Mesenchymal stem cell (in vitro differentiated cells and primary cell): ENCODE results near the gene MSI2.

Source experiments
- DNase-seq: peaks from one replicate; pipeline ENCODE4 v3.0.0-alpha.2; 2013
- H2AFZ ChIP-seq: one replicate; pipeline ENCODE4 v1.6.1; 2013; ENCODE audit warnings: low read depth, mild to moderate bottlenecking, control low read depth, inconsistent platforms, low read length, moderate library complexity
- H2AK5ac ChIP-seq: 2 replicates; pipeline ENCODE4 v1.6.1; 2013; ENCODE audit warnings: low read length, moderate library complexity, mild to moderate bottlenecking, inconsistent platforms; ENCODE audit not compliant: severe bottlenecking
- H2BK120ac ChIP-seq: one replicate; pipeline ENCODE4 v1.6.1; 2013; ENCODE audit warnings: low read depth, mild to moderate bottlenecking, inconsistent platforms, low read length, moderate library complexity
- H2BK12ac ChIP-seq, 2 experiments: one replicate each; pipeline ENCODE4 v1.6.1; 2013; ENCODE audit warnings: inconsistent platforms in 2 of 2, low read length in 2 of 2, mild to moderate bottlenecking in 2 of 2, moderate library complexity in 2 of 2, control low read depth in 1 of 2
- H2BK15ac ChIP-seq: one replicate; pipeline ENCODE4 v1.6.1; 2013; ENCODE audit warnings: mild to moderate bottlenecking, low read depth, inconsistent platforms; ENCODE audit not compliant: poor library complexity, severe bottlenecking
- H2BK5ac ChIP-seq: 2 replicates; pipeline ENCODE4 v1.6.1; 2013; ENCODE audit warnings: low read depth, mild to moderate bottlenecking, low read length, control low read depth, inconsistent platforms; ENCODE audit not compliant: poor library complexity, severe bottlenecking
- H3K14ac ChIP-seq, 2 experiments: one replicate each; pipeline ENCODE4 v1.6.1; 2013; ENCODE audit warnings: inconsistent platforms in 2 of 2, low read length in 2 of 2, control low read depth in 1 of 2, mild to moderate bottlenecking in 1 of 2, moderate library complexity in 1 of 2
- H3K18ac ChIP-seq, 2 experiments: one replicate each; pipeline ENCODE4 v1.6.1; 2013; ENCODE audit warnings: inconsistent platforms in 2 of 2, low read length in 2 of 2, control low read depth in 1 of 2, low read depth in 1 of 2, mild to moderate bottlenecking in 1 of 2
- H3K23ac ChIP-seq, 2 experiments: one replicate each; pipeline ENCODE4 v1.6.1; 2013; ENCODE audit warnings: inconsistent platforms in 2 of 2, low read length in 2 of 2, mild to moderate bottlenecking in 2 of 2, moderate library complexity in 2 of 2, control low read depth in 1 of 2
- H3K27ac ChIP-seq: 2 replicates; pipeline ENCODE4 v1.5.1; 2013; ENCODE audit warnings: mild to moderate bottlenecking, moderate library complexity, low read length, control low read depth, inconsistent platforms; ENCODE audit not compliant: poor library complexity, severe bottlenecking
- H3K27me3 ChIP-seq, 2 experiments: 2 replicates each; pipeline versions ENCODE4 v1.6.1 to v1.7.0; 2013; ENCODE audit warnings: low read length in 2 of 2, mild to moderate bottlenecking in 2 of 2, moderate library complexity in 2 of 2, control low read depth in 1 of 2, inconsistent platforms in 1 of 2; ENCODE audit not compliant: control insufficient read depth in 1 of 2, insufficient read depth in 1 of 2
- H3K36me3 ChIP-seq, 2 experiments: 2 replicates each; pipeline versions ENCODE4 v1.6.1 to v1.7.0; 2013; ENCODE audit warnings: low read length in 2 of 2, control low read depth in 1 of 2, inconsistent platforms in 1 of 2, low read depth in 1 of 2, mild to moderate bottlenecking in 1 of 2; ENCODE audit not compliant: insufficient read depth in 2 of 2, control insufficient read depth in 1 of 2
- H3K4ac ChIP-seq, 2 experiments: one replicate each; pipeline ENCODE4 v1.6.1; 2013; ENCODE audit warnings: inconsistent platforms in 2 of 2, low read length in 2 of 2, mild to moderate bottlenecking in 2 of 2, moderate library complexity in 2 of 2, control low read depth in 1 of 2, low read depth in 1 of 2
- H3K4me1 ChIP-seq: 2 replicates; pipeline ENCODE4 v1.6.1; 2013; ENCODE audit warnings: low read depth, low read length, control low read depth; ENCODE audit not compliant: control insufficient read depth, insufficient read depth
- H3K4me2 ChIP-seq: 2 replicates; pipeline ENCODE4 v1.6.1; 2013; ENCODE audit warnings: low read length, mild to moderate bottlenecking, inconsistent platforms; ENCODE audit not compliant: poor library complexity, severe bottlenecking
- H3K4me3 ChIP-seq, 2 experiments: 2 replicates each; pipeline versions ENCODE4 v1.5.1 to v1.7.0; 2013; ENCODE audit warnings: low read length in 2 of 2, mild to moderate bottlenecking in 2 of 2, control low read depth in 1 of 2, low read depth in 1 of 2; ENCODE audit not compliant: insufficient read depth in 1 of 2
- H3K79me1 ChIP-seq: replicated peaks from 2 replicates; pipeline ENCODE4 v1.6.1; 2013; ENCODE audit warnings: mild to moderate bottlenecking, control low read depth, low read length, inconsistent platforms; ENCODE audit not compliant: poor library complexity, severe bottlenecking
- H3K9ac ChIP-seq: 2 replicates; pipeline ENCODE4 v1.7.0; 2013; ENCODE audit warnings: mild to moderate bottlenecking, low read length, moderate library complexity
- H3K9me3 ChIP-seq: 2 replicates; pipeline ENCODE4 v1.7.0; 2013; ENCODE audit warnings: mild to moderate bottlenecking, low read length; ENCODE audit not compliant: control insufficient read depth
- H4K8ac ChIP-seq: one replicate; pipeline ENCODE4 v1.6.1; 2013; ENCODE audit warnings: inconsistent platforms, mild to moderate bottlenecking, low read length, moderate library complexity
- H4K91ac ChIP-seq: one replicate; pipeline ENCODE4 v1.6.1; 2013; ENCODE audit warnings: mild to moderate bottlenecking, low read length, inconsistent platforms
- WGBS: methylation state at CpG from one replicate; pipeline ENCODE4 v1.1.7; 2013; ENCODE audit warnings: mixed read lengths; 5-methylcytosine and 5-hydroxymethylcytosine counted together

The MSI2 gene

DNA sequence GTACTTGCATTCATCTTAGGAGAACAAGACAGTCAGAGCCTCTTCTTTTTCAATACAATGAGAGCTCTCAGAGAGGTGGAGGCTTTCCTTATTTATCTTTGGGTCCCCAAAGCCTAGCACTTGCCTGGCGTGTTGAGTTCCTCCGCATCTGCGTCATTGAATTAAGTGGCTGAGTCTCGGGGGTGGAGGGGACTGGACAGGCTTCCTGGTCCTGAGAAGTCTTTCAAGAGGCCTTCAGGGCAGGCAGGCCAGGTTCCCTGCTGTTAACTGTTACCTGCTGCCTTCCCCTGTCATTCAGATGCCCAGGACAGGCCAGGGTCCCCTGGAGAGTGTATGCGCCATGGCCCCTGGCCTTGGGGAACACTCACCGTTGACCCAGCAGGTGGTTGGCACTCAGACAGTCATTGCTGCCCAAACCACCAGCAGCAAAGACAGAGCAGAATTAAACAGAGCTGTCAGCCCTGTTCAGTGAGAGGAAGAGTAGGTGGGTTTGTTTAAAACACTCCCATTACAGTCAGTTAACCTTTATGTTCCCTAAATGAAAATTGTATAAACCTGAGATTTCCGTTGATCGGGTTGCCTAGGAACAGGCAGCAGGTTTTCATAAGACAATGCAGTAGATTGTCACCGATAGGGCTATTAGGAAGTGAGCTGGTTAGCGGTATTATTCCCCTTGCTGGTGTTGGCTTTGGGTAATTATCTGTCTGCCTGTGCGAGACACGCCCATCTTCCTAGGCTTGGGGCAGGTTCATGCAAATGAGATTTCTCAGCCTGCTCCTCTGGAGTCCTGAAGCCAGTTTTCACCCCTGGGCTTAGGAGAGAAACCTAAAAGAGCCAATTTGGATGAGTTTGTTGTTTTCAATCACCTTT is 356.1 kb downstream of the MSI2 start:
- Histone ChIP-seq H4K8ac (no peak overlapping the region), H2BK15ac (no peak overlapping the region), H3K9me3 (no peaks in the 10 kb centered on the region), H3K9ac (no peak overlapping the region), H3K4me1 (peaks cover 7% of the 10 kb centered on the region), H3K23ac (peak overlapping the region in 1 of 2 experiments; percentile 87), H2AFZ (no peak overlapping the region), H4K91ac (peak overlapping the region; percentile 31), H3K4me2 (no peak overlapping the region), H2BK12ac (no peak overlapping the region), H2BK120ac (no peak overlapping the region), H2BK5ac (no peak overlapping the region), H3K36me3 (peaks cover 0 to 18% of the 10 kb centered on the region in 2 experiments), H3K27me3 (no peaks in the 10 kb centered on the region), H3K79me1 (peaks cover 6% of the 10 kb centered on the region), H3K4ac (peak overlapping the region in 1 of 2 experiments; percentile 17), H3K14ac (no peak overlapping the region), H3K27ac (no peak overlapping the region), H3K4me3 (no peak overlapping the region), H2AK5ac (no peak overlapping the region), H3K18ac (peak overlapping the region in 1 of 2 experiments; percentile 29)
- 82% methylated on average over 12 of the region's 12 CpGs for WGBS
- no peak for DNase-seq

DNA sequence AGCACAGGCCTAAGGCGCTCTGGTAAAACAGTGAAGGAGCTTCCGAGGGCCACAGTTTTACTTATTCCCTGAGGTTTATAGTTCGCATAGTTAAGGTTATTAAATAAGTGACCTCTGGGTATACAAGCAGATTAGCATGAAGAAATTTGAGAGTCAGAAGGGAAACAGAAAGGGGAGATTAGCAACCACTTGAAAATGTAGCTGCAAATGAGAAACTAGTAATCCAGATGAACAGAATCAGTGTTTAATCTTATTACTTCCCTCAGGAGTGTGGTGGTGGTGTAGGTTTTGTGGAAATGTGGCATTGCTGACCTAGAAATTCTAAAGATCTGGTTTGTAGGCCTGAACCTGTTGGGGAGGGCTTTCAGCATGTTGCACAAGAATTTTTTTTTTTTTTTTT is 358.4 kb downstream of the MSI2 start:
- H3K36me3 ChIP-seq: peaks cover 0 to 25% of the 10 kb centered on the region in 2 experiments
- H2BK120ac ChIP-seq: no peak overlapping the region
- H3K9me3 ChIP-seq: no peaks in the 10 kb centered on the region
- no peak overlapping the region for H3K14ac ChIP-seq
- no peak overlapping the region for H3K4me3 ChIP-seq
- H3K27me3 ChIP-seq: no peaks in the 10 kb centered on the region
- H2BK5ac ChIP-seq: no peak overlapping the region
- DNase-seq: no peak
- no peak overlapping the region for H3K4ac ChIP-seq
- no peak overlapping the region for H3K23ac ChIP-seq
- peaks cover 8% of the 10 kb centered on the region for H3K79me1 ChIP-seq
- H2AK5ac ChIP-seq: no peak overlapping the region
- no peak overlapping the region for H4K91ac ChIP-seq
- H2AFZ ChIP-seq: no peak overlapping the region
- H3K18ac ChIP-seq: no peak overlapping the region
- no peak overlapping the region for H2BK12ac ChIP-seq
- no peak overlapping the region for H2BK15ac ChIP-seq
- H3K4me2 ChIP-seq: no peak overlapping the region
- no peak overlapping the region for H4K8ac ChIP-seq
- H3K27ac ChIP-seq: no peak overlapping the region
- H3K9ac ChIP-seq: no peak overlapping the region
- peaks cover 7% of the 10 kb centered on the region for H3K4me1 ChIP-seq
- WGBS: 80% methylated on average over 3 of the region's 3 CpGs

DNA sequence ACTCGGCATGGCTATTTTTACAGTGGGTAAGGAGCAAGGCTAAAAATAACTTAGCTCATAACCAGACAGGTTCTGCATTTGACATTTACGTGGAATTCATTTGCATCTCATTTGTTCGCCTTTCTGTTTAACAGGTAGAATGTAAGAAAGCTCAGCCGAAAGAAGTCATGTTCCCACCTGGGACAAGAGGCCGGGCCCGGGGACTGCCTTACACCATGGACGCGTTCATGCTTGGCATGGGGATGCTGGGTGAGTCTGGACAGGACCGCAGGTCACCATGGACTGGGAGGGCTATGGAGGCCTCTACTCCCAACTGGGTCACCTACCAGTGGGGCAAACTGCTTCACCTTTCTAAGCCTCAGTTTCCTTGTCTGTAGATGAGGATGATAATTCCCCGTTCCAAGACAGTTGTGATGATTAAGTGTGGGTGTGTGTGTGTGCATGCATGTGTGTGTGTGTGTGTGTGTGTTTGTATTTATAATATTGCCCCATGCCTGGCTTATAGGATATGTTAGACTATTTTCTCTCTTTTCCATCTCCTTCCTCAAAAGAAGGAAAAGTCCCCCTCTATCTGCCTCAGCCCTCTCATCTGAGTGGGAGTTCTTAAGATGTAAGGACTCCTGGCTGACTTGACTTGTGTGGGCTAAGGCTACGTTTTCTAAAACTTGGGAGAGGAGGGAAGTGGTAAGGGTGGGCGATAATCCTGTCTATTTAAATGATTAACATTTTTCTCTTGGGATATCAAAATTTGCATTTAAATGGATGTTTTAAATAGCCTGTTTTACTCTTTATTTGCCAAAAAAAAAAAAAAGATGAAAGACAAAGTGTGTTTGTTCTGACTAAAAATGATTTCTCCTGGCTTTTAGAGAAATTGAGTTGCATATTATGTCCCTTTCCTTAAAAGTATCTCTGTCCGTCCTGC is 359.8 kb downstream of the MSI2 start:
- Histone ChIP-seq H2AFZ (no peak overlapping the region), H3K23ac (no peak overlapping the region), H2BK120ac (no peak overlapping the region), H3K4me1 (peaks cover 5% of the 10 kb centered on the region), H2BK12ac (no peak overlapping the region), H3K4ac (no peak overlapping the region), H4K8ac (no peak overlapping the region), H3K79me1 (peaks cover 8% of the 10 kb centered on the region), H3K27ac (no peak overlapping the region), H3K27me3 (no peaks in the 10 kb centered on the region), H3K36me3 (peaks cover 0 to 28% of the 10 kb centered on the region in 2 experiments), H3K14ac (no peak overlapping the region), H3K4me2 (no peak overlapping the region), H4K91ac (no peak overlapping the region), H3K18ac (no peak overlapping the region), H2BK5ac (no peak overlapping the region), H3K4me3 (no peak overlapping the region), H2BK15ac (no peak overlapping the region), H2AK5ac (no peak overlapping the region), H3K9me3 (no peaks in the 10 kb centered on the region), H3K9ac (no peak overlapping the region)
- WGBS: 96% methylated on average over 11 of the region's 13 CpGs
- DNase-seq: no peak

DNA sequence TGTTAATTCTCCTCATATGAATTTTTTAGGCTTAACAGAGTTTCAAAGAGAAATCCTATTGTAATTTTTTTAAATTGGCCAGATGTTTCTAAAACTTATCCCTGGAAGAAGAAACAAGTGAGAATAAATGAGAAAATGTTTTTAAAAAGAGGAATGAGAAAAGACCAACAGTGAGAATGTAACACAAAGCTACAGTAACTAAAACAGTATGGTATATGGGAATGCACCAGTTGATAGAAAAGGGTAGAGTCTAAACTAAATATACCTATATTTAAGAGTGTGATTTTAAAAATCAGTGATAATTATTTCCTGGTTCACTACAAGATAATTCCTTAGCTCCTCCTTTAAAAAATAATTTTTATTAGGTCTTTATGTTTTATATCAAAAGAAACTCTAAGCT is 360.9 kb downstream of the MSI2 start:
- H2AFZ ChIP-seq: no peak overlapping the region
- H3K36me3 ChIP-seq: peaks cover 0 to 21% of the 10 kb centered on the region in 2 experiments
- no peak overlapping the region for H3K18ac ChIP-seq
- H4K91ac ChIP-seq: no peak overlapping the region
- no peak overlapping the region for H3K4me3 ChIP-seq
- no peaks in the 10 kb centered on the region for H3K9me3 ChIP-seq
- no peak overlapping the region for H3K4me2 ChIP-seq
- no peak for DNase-seq
- H2BK12ac ChIP-seq: no peak overlapping the region
- no peak overlapping the region for H3K4ac ChIP-seq
- no peak overlapping the region for H3K23ac ChIP-seq
- H3K79me1 ChIP-seq: peaks cover 4% of the 10 kb centered on the region
- H2BK15ac ChIP-seq: no peak overlapping the region
- no peak overlapping the region for H3K9ac ChIP-seq
- H3K27ac ChIP-seq: no peak overlapping the region
- H4K8ac ChIP-seq: no peak overlapping the region
- no peak overlapping the region for H2AK5ac ChIP-seq
- H3K4me1 ChIP-seq: peaks cover 2% of the 10 kb centered on the region
- H3K27me3 ChIP-seq: no peaks in the 10 kb centered on the region
- no peak overlapping the region for H2BK5ac ChIP-seq
- no peak overlapping the region for H2BK120ac ChIP-seq
- H3K14ac ChIP-seq: no peak overlapping the region
